Measurements from ENCODE around the gene EFCAB6. TPM values are rescaled to one million over a fixed set of nuclear protein-coding genes. Genes with fewer than 3 reads are reported as not detected.

EFCAB6 gene
- total and polyA plus RNA-seq, 7 donors: 0.07 to 0.84 (median 0.50) TPM

DNA sequence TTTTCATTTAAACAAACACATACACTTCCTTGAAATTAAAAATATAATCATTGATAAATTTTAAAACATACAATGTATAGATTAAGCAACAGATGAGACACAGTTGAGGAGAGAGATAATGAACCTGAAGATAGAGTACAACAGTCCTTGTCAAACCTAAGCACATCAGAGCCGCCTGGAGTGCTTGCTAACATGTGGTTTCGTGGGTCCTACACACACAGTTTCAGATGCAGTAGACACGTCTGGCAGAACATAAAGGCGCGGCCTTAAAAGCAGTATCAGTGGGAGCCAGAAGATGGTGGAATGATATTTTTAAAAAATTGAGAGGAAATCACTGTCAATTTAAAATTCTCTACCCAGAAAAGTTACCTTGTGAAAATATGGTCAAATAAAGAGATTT lies 265.9 kb downstream of the EFCAB6 start:
- no peaks in the 10 kb centered on the region for H3K4me1 ChIP-seq
- H3K4me3 ChIP-seq: no peak overlapping the region
- WGBS, 3 donors: 85 to 88% (median 86%) methylated on average over 5 of the region's 5 CpGs
- no peak for TF ChIP-seq CTCF (IDR thresholded peaks at IDR 0.05)
- DNase-seq (no peak), ATAC-seq (no peak)
- H3K27me3 ChIP-seq (ENCODE audit: insufficient read depth in 3 of 3, low read length in 2 of 3): no peaks in the 10 kb centered on the region
- no peak overlapping the region for H3K27ac ChIP-seq
- intact Hi-C loops (cut with DNase I): no loop called here
- H3K36me3 ChIP-seq (ENCODE audit: insufficient read depth in 1 of 2, low read depth in 1 of 2): no peaks in the 10 kb centered on the region
- no peaks in the 10 kb centered on the region for H3K9me3 ChIP-seq

DNA sequence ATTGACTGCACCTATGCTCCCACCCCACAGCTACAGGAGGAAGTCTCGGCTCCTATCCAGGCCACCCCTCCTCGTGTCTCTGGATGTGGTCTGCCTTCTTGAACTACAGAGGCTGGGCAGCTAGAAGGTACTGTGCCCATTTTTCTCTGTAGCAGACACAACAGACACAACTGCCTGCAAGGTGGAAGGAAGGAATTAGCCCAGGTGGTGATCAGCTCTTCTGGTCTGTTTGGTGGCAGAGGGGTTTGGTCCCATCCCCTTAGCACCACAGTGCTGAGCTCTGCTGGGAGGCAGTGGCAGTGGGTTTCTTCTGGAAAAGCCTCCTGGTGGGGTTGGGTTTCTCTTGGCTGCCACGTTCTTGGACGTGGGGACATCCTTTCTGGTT lies 267.8 kb downstream of the EFCAB6 start:
- no peak for TF ChIP-seq CTCF (IDR thresholded peaks at IDR 0.05)
- no peaks in the 10 kb centered on the region for H3K36me3 ChIP-seq (ENCODE audit: insufficient read depth in 1 of 2, low read depth in 1 of 2)
- no peaks in the 10 kb centered on the region for H3K9me3 ChIP-seq
- no peak overlapping the region for H3K4me3 ChIP-seq
- no peak for DNase-seq
- intact Hi-C loops (cut with DNase I): no loop called here
- no peaks in the 10 kb centered on the region for H3K27me3 ChIP-seq (ENCODE audit: insufficient read depth in 3 of 3, low read length in 2 of 3)
- H3K27ac ChIP-seq: no peak overlapping the region
- H3K4me1 ChIP-seq: no peaks in the 10 kb centered on the region
- no peak for ATAC-seq
- WGBS, 3 donors: 66 to 71% (median 67%) methylated on average over 4 of the region's 4 CpGs

- Histone ChIP-seq H3K4me3 (no peak overlapping the region), H3K27ac (no peak overlapping the region), H3K27me3 (ENCODE audit: insufficient read depth in 3 of 3, low read length in 2 of 3) (no peaks in the 10 kb centered on the region), H3K9me3 (no peaks in the 10 kb centered on the region), H3K4me1 (no peaks in the 10 kb centered on the region), H3K36me3 (ENCODE audit: insufficient read depth in 1 of 2, low read depth in 1 of 2) (no peaks in the 10 kb centered on the region)
- intact Hi-C loops (cut with DNase I): no loop called here
- WGBS, 3 donors: 81 to 90% (median 88%) methylated on average over 9 to 12 of the region's 12 CpGs
- no peak for TF ChIP-seq CTCF (IDR thresholded peaks at IDR 0.05)
- no peak for DNase-seq
- ATAC-seq: no peak
Observed at GRCh38 chr22:43543522-43544288, 268.4 kb downstream of the EFCAB6 start.

GRCh38 chr22:43542681-43543521 lies 269.2 kb downstream of the EFCAB6 start:
- H3K4me1 ChIP-seq: no peaks in the 10 kb centered on the region
- no peaks in the 10 kb centered on the region for H3K27me3 ChIP-seq (ENCODE audit: insufficient read depth in 3 of 3, low read length in 2 of 3)
- no peak for TF ChIP-seq CTCF (IDR thresholded peaks at IDR 0.05)
- intact Hi-C loops (cut with DNase I): no loop called here
- H3K9me3 ChIP-seq: no peaks in the 10 kb centered on the region
- ATAC-seq (no peak), DNase-seq (no peak)
- no peak overlapping the region for H3K4me3 ChIP-seq
- no peaks in the 10 kb centered on the region for H3K36me3 ChIP-seq (ENCODE audit: insufficient read depth in 1 of 2, low read depth in 1 of 2)
- H3K27ac ChIP-seq: no peak overlapping the region
- 83 to 89% (median 86%) methylated on average over 23 of the region's 23 CpGs for WGBS, 3 donors

All from psoas muscle (tissue), 8 donors.